ENCODE results near the gene EDAR. TPM values are rescaled to one million over a fixed set of nuclear protein-coding genes. Genes with fewer than 3 reads are reported as not detected.

EDAR gene
- polyA plus RNA-seq, 2 of the 4 experiments (the other 2 are of a cell fraction), result 0.05 to 0.26 TPM

GRCh38 chr2:108965540-108966289 is 23.3 kb downstream of the EDAR start:
- ChIA-PET CTCF (interaction anchor here (0.6 to 1.5 kb wide), 3 partner anchors 9 to 1927 kb away, joined by 3 to 8 read pairs (median 6); partner anchors contain the start of gene EDAR), POLR2A (no interaction called here)
- no peak overlapping the region for H3K4me2 ChIP-seq
- no peak for ATAC-seq
- H3K27ac ChIP-seq, result no peak overlapping the region
- TF ChIP-seq POLR2A (IDR thresholded peaks at IDR 0.05; ENCODE audit: low read length) (no peak), NFE2L2 (conservative IDR thresholded peaks at IDR 0.05; ENCODE audit: low read length) (no peak)
- H3K9me3 ChIP-seq, result no peaks in the 10 kb centered on the region
- H3K4me3 ChIP-seq, result no peak overlapping the region
- FAIRE-seq, result no peak
- DNase-seq (ENCODE audit: low read depth in 1 of 2, low spot score in 1 of 2), result no peak
- peaks cover 16% of the 10 kb centered on the region for H3K4me1 ChIP-seq
- 63% methylated on average over 3 of the region's 3 CpGs for WGBS (ENCODE audit: missing lambda C conversion rate)

GRCh38 chr2:108963057-108963456 is 26.0 kb downstream of the EDAR start:
- WGBS (ENCODE audit: missing lambda C conversion rate), result 79% methylated on average over 8 of the region's 8 CpGs
- ATAC-seq, result no peak
- TF ChIP-seq MAFK (IDR thresholded peaks at IDR 0.05; ENCODE audit: partially characterized antibody) (peak; percentile 49), TFCP2L1 (CRISPR knock-in tag; IDR thresholded peaks at IDR 0.05) (no peak)
- H3K4me2 ChIP-seq, result no peak overlapping the region
- ChIA-PET CTCF (interaction anchor here (0.6 kb wide), 1 partner anchor 385 kb away, joined by 4 read pairs; no protein-coding TSS in a partner anchor), POLR2A (no interaction called here)
- no peaks in the 10 kb centered on the region for H3K9me3 ChIP-seq
- H3K4me1 ChIP-seq, result no peaks in the 10 kb centered on the region
- no peak for DNase-seq (ENCODE audit: low read depth in 1 of 2, low spot score in 1 of 2)
- no peak overlapping the region for H3K4me3 ChIP-seq
- no peak for FAIRE-seq
- no peak overlapping the region for H3K27ac ChIP-seq

GRCh38 chr2:108961796-108962195 is 27.2 kb downstream of the EDAR start:
- TF ChIP-seq MAZ (IDR thresholded peaks at IDR 0.05; ENCODE audit: borderline replicate concordance, low read depth, low read length) (no peak), NPAS2 (CRISPR knock-in tag; IDR thresholded peaks at IDR 0.05; ENCODE audit: borderline replicate concordance) (no peak), POLR2A (IDR thresholded peaks at IDR 0.05; ENCODE audit: low read length) (no peak), JUN (IDR thresholded peaks at IDR 0.05) (no peak), HOXB5 (CRISPR knock-in tag; IDR thresholded peaks at IDR 0.05) (no peak), TP53 (CRISPR knock-in tag; IDR thresholded peaks at IDR 0.05) (no peak), BHLHE40 (IDR thresholded peaks at IDR 0.05; ENCODE audit: low read depth, low read length) (no peak), PHF8 (IDR thresholded peaks at IDR 0.05; ENCODE audit: borderline replicate concordance, low read depth) (no peak), EHF (CRISPR knock-in tag; IDR thresholded peaks at IDR 0.05) (no peak)
- Histone ChIP-seq H3K4me1 (no peaks in the 10 kb centered on the region), H3K4me3 (no peak overlapping the region), H3K4me2 (no peak overlapping the region), H3K9me3 (no peaks in the 10 kb centered on the region), H3K27ac (no peak overlapping the region)
- FAIRE-seq (no peak), ATAC-seq (no peak), DNase-seq (ENCODE audit: low read depth in 1 of 2, low spot score in 1 of 2) (no peak)
- ChIA-PET CTCF (interaction anchor here (1.4 kb wide), 1 partner anchor 10 kb away, joined by 3 read pairs; no protein-coding TSS in a partner anchor), POLR2A (no interaction called here)
- 67% methylated on average over 4 of the region's 4 CpGs for WGBS (ENCODE audit: missing lambda C conversion rate)

- Histone ChIP-seq H3K9me3 (no peaks in the 10 kb centered on the region), H3K27ac (no peak overlapping the region), H3K4me2 (no peak overlapping the region), H3K4me1 (no peaks in the 10 kb centered on the region), H3K4me3 (no peak overlapping the region)
- WGBS (ENCODE audit: missing lambda C conversion rate), result 52% methylated on average over 5 of the region's 5 CpGs
- TF ChIP-seq HOXA7 (CRISPR knock-in tag; IDR thresholded peaks at IDR 0.05) (no peak), KDM5A (IDR thresholded peaks at IDR 0.05) (no peak), RARB (CRISPR knock-in tag; IDR thresholded peaks at IDR 0.05) (no peak), EHMT2 (IDR thresholded peaks at IDR 0.05; ENCODE audit: low read depth) (no peak), ATOH8 (CRISPR knock-in tag; IDR thresholded peaks at IDR 0.05; ENCODE audit: low read depth) (no peak), ELK1 (IDR thresholded peaks at IDR 0.05; ENCODE audit: low read depth, low read length) (no peak), FOSB (CRISPR knock-in tag; IDR thresholded peaks at IDR 0.05) (no peak), NR3C1 (IDR thresholded peaks at IDR 0.05) (no peak), E2F6 (IDR thresholded peaks at IDR 0.05; ENCODE audit: borderline replicate concordance, low read depth) (no peak), HOXB5 (CRISPR knock-in tag; IDR thresholded peaks at IDR 0.05) (no peak), GATA3 (IDR thresholded peaks at IDR 0.05; ENCODE audit: borderline replicate concordance) (no peak), JUN (IDR thresholded peaks at IDR 0.05) (no peak)
- ATAC-seq, result peak; percentile 65 to 81; a peak in 3 of 6 replicates
- FAIRE-seq, result no peak
- ChIA-PET CTCF (interaction anchor here (0.6 to 1.4 kb wide), 3 partner anchors 9 to 774 kb away, joined by 3 to 4 read pairs (median 3); no protein-coding TSS in a partner anchor), POLR2A (no interaction called here)
- DNase-seq (ENCODE audit: low read depth in 1 of 2, low spot score in 1 of 2), result no peak
Observed at GRCh38 chr2:108960006-108960405, 29.0 kb downstream of the EDAR start.
